ENCODE data around the gene CASP4.

CASP4 gene

DNA sequence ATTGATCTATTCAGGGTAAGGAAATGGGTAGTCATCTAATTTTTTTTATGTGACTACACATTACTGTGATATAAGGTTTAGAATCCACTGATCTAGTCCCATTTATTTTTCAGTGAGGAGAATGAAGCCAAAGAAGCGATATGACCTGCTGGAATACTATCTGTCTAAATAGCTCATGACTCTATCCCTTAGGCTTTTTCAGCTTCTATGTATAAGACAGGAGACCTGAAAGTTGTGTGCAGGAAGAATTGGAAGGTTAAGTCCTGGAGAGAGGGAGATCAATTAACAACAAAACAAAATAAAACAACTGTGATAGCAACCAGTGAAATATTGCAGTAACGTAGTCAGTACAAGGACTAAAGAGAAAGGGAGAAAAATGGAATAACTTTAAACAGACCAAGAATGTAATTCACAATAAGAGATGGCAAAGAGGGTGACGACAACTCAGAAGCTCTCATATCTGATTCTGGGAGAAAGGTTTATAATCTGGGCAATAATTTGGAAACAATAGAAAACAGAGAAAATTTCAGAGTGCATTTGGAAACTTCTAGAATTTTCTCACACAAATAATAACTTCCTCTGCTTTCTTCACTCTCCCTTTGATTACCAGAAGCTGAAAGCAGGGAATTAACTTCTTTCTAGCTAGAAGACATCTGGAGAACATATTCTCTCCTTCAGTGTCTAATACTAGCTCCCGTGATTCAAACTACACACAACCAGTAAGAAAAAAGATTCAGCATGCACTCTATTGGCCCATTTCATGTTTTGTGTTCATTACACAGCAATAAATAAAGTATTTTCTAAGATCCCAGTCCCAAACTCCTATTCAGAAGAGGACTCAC lies 50.9 kb downstream of the CASP4 start:
- TF ChIP-seq TEAD4 (IDR thresholded peaks at IDR 0.05) (no peak), TCF12 (IDR thresholded peaks at IDR 0.05; ENCODE audit: low read depth) (no peak), TAF1 (IDR thresholded peaks at IDR 0.05; ENCODE audit: low read depth) (no peak), EP300 (IDR thresholded peaks at IDR 0.05; ENCODE audit: borderline replicate concordance) (no peak), ZBTB7A (IDR thresholded peaks at IDR 0.05; ENCODE audit: low read depth) (no peak), NFIC (IDR thresholded peaks at IDR 0.05) (no peak), CEBPB (IDR thresholded peaks at IDR 0.05) (no peak), EGR1 (IDR thresholded peaks at IDR 0.05) (no peak), REST (IDR thresholded peaks at IDR 0.05; ENCODE audit: low read depth) (no peak), CREB1 (IDR thresholded peaks at IDR 0.05; ENCODE audit: low read depth) (no peak), USF1 (IDR thresholded peaks at IDR 0.05) (no peak), RAD21 (IDR thresholded peaks at IDR 0.05; ENCODE audit: low read depth) (no peak), FOXM1 (IDR thresholded peaks at IDR 0.05; ENCODE audit: borderline replicate concordance, low read depth) (no peak), YY1 (IDR thresholded peaks at IDR 0.05; ENCODE audit: low read depth) (no peak)
- TF ChIP-seq, protein P1, sequence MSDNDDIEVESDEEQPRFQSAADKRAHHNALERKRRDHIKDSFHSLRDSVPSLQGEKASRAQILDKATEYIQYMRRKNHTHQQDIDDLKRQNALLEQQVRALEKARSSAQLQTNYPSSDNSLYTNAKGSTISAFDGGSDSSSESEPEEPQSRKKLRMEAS (IDR thresholded peaks at IDR 0.05), result no peak

- TF ChIP-seq CREB1 (IDR thresholded peaks at IDR 0.05; ENCODE audit: low read depth) (no peak), FOXM1 (IDR thresholded peaks at IDR 0.05; ENCODE audit: borderline replicate concordance, low read depth) (no peak), REST (IDR thresholded peaks at IDR 0.05; ENCODE audit: low read depth) (no peak), NFIC (IDR thresholded peaks at IDR 0.05) (no peak), EGR1 (IDR thresholded peaks at IDR 0.05) (no peak), EP300 (IDR thresholded peaks at IDR 0.05; ENCODE audit: borderline replicate concordance) (no peak), TAF1 (IDR thresholded peaks at IDR 0.05; ENCODE audit: low read depth) (no peak), RAD21 (IDR thresholded peaks at IDR 0.05; ENCODE audit: low read depth) (no peak), ZBTB7A (IDR thresholded peaks at IDR 0.05; ENCODE audit: low read depth) (no peak), USF1 (IDR thresholded peaks at IDR 0.05) (no peak), YY1 (IDR thresholded peaks at IDR 0.05; ENCODE audit: low read depth) (no peak), TEAD4 (IDR thresholded peaks at IDR 0.05) (no peak), CEBPB (IDR thresholded peaks at IDR 0.05) (no peak), TCF12 (IDR thresholded peaks at IDR 0.05; ENCODE audit: low read depth) (no peak)
- TF ChIP-seq, protein P1 (IDR thresholded peaks at IDR 0.05), result no peak
Observed at GRCh38 chr11:104916442-104916841, 51.9 kb downstream of the CASP4 start.

DNA sequence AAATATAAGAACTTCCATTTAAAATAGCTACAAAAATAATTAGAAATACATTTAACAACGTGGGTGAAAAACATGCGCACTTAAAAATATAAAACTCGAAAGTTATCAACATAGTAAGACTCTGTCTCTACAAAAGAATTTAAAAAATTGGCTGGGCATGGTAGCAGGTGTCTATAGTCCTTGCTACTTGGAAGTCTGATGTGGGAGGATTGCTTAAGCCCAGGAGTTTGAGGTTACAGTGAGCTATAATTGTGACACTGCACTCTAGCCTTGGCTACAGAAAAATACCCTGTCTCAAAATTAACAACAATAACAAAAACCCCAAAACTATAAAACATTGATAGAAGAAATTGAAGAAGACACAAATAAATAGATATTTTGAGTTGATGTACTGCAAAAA lies 56.3 kb downstream of the CASP4 start:
- TF ChIP-seq, protein P1 (IDR thresholded peaks at IDR 0.05), result no peak
- TF ChIP-seq YY1 (IDR thresholded peaks at IDR 0.05; ENCODE audit: low read depth) (no peak), REST (IDR thresholded peaks at IDR 0.05; ENCODE audit: low read depth) (no peak), USF1 (IDR thresholded peaks at IDR 0.05) (no peak), CEBPB (IDR thresholded peaks at IDR 0.05) (no peak), NFIC (IDR thresholded peaks at IDR 0.05) (no peak), TAF1 (IDR thresholded peaks at IDR 0.05; ENCODE audit: low read depth) (no peak), ZBTB7A (IDR thresholded peaks at IDR 0.05; ENCODE audit: low read depth) (no peak), EGR1 (IDR thresholded peaks at IDR 0.05) (no peak), TCF12 (IDR thresholded peaks at IDR 0.05; ENCODE audit: low read depth) (no peak), FOXM1 (IDR thresholded peaks at IDR 0.05; ENCODE audit: borderline replicate concordance, low read depth) (no peak), EP300 (IDR thresholded peaks at IDR 0.05; ENCODE audit: borderline replicate concordance) (no peak), CREB1 (IDR thresholded peaks at IDR 0.05; ENCODE audit: low read depth) (no peak), TEAD4 (IDR thresholded peaks at IDR 0.05) (no peak), RAD21 (IDR thresholded peaks at IDR 0.05; ENCODE audit: low read depth) (no peak)

All from Ishikawa (cell line).